Spleen (tissue), 11 donors: Measurements from ENCODE around the gene PHACTR1. TPM values are rescaled to one million over a fixed set of nuclear protein-coding genes. Genes with fewer than 3 reads are reported as not detected.

Experiments
- DNase-seq: peaks from one replicate; pipeline ENCODE4 v3.0.0-alpha.2; 2020
- H3K27ac ChIP-seq, 8 donors: fragments of 200-600 bp; sonication (generic) in 7 of 8; 1 replicate in 4 of 8; 2 replicates in 4 of 8; pipeline versions ENCODE4 v1.5.0 to v1.8.0; 2016 to 2021; ENCODE audit warnings: inconsistent platforms in 4 of 8, mild to moderate bottlenecking in 4 of 8, moderate library complexity in 1 of 8
- H3K27me3 ChIP-seq, 7 donors: fragments of 200-600 bp; sonication (generic) in 6 of 7; replicated peaks in 1 of 7; 1 replicate in 4 of 7; 2 replicates in 3 of 7; pipeline versions ENCODE4 v1.5.0 to v1.8.0; 2016 to 2021; ENCODE audit warnings: inconsistent platforms in 3 of 7, mild to moderate bottlenecking in 1 of 7
- H3K36me3 ChIP-seq, 6 donors: fragments of 200-600 bp; sonication (generic) in 5 of 6; 1 replicate in 4 of 6; 2 replicates in 2 of 6; pipeline versions ENCODE4 v1.5.0 to v1.8.0; 2016 to 2021; ENCODE audit warnings: inconsistent platforms in 2 of 6
- H3K4me1 ChIP-seq, 6 donors: fragments of 200-600 bp; sonication (generic) in 5 of 6; 1 replicate in 3 of 6; 2 replicates in 3 of 6; pipeline versions ENCODE4 v1.5.0 to v1.8.0; 2016 to 2021; ENCODE audit warnings: inconsistent platforms in 3 of 6
- H3K4me3 ChIP-seq, 8 donors: fragments of 200-600 bp; sonication (generic) in 7 of 8; 1 replicate in 4 of 8; 2 replicates in 4 of 8; pipeline versions ENCODE4 v1.5.0 to v1.8.0; 2016 to 2021; ENCODE audit warnings: inconsistent platforms in 4 of 8, mild to moderate bottlenecking in 4 of 8, moderate library complexity in 2 of 8
- H3K9me3 ChIP-seq, 8 donors: fragments of 200-600 bp; sonication (generic) in 7 of 8; 1 replicate in 4 of 8; 2 replicates in 4 of 8; pipeline versions ENCODE4 v1.5.0 to v1.8.0; 2016 to 2021; ENCODE audit warnings: inconsistent platforms in 4 of 8
- POLR2A ChIP-seq, 3 donors: fragments of 450-650 bp; IDR thresholded peaks; one replicate each; pipeline ENCODE4 v1.5.1; 2017; ENCODE audit warnings: antibody characterized with exemption in 3 of 3, mild to moderate bottlenecking in 1 of 3
- POLR2AphosphoS5 ChIP-seq, 3 donors: sonication (generic); formaldehyde crosslinking; IDR thresholded peaks; one replicate each; pipeline ENCODE4 v1.5.1; 2017; ENCODE audit warnings: antibody characterized with exemption in 3 of 3
- WGBS, 5 donors: extraction: QIAGEN DNeasy Blood & Tissue Kit in 3 of 5; methylation state at CpG; one replicate each; pipeline versions ENCODE4 v1.1.5 to v1.1.7; 2013 to 2018; 5-methylcytosine and 5-hydroxymethylcytosine counted together
- intact Hi-C: fragments of 100-400 bp; cut with DNase I; formaldehyde crosslinking; loops from one replicate; pipeline ENCODE4 v1.15.0; 2023; ENCODE audit warnings: low total_unique reads
- polyA plus RNA-seq, 3 donors: library from polyadenylated mRNA; stranded (reverse); fragments of 200-250 nt; gene quantifications; one replicate each; pipeline ENCODE4 v1.2.1, GENCODE V29; 2013
- total RNA-seq, 7 donors: library from RNA; depleted of rRNA in 3 of 7; stranded (reverse); fragments of >200 nt in 3 of 7; fragmentation: NEBNext Ultra II Directional in 4 of 7; extraction: Animal tissue kit (Norgen Biotek cat#: 25700) in 4 of 7; gene quantifications; one replicate each; pipeline versions ENCODE4 v1.1.0 to v1.2.1, GENCODE V29; 2016 to 2021
- TF ChIP-seq, protein P1 (sequence below), 11 experiments: fragments of 200-600 bp in 7 of 11; fragments of 450-650 bp in 4 of 11; sonication (generic) in 4 of 11; IDR thresholded peaks in 8 of 11; conservative IDR thresholded peaks in 3 of 11; 1 replicate in 7 of 11; 2 replicates in 4 of 11; pipeline versions ENCODE4 v1.4.0 to v1.8.0; 2016 to 2021; ENCODE audit warnings: antibody characterized with exemption in 11 of 11, inconsistent platforms in 4 of 11, mild to moderate bottlenecking in 1 of 11
- donor health status: healthy with polysubstance abuse.
- donor health status: DM: no; HTN: no; CAD: no; lungs with moderate emphysema.
- donor health status: DM: no; HTN: no; CAD: no.
- donor health status: Bipolar disorder and iron deficiency.
- donor health status: healthy.
- donor health status: DM: no; HTN: no; CAD: no.
- donor health status: DM: yes; HTN: yes; CAD: no.

The PHACTR1 gene
- total and polyA plus RNA-seq, 10 donors = 8.5 to 45.3 (median 30.8) TPM

DNA sequence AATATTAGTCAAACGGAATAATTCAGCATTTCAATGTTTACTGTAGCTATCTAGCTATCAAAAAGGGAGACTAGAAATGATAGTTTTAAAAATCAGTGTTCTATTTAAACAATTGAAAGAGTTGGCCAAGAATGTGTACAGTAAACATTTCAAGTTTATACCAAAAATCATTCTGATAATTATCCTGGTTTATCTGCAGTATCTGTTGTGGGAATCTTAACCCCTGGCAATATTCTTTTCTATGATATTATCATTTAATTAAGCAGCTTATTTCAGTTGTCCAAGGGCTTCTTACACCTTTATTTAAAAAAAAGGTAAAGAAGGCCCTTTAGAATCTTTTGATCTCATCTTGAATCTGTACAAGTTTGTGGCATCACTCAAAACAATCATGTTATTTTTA lies 125.1 kb downstream of the PHACTR1 start:
- H3K9me3 ChIP-seq = peaks cover 0 to 22% (median 16%) of the 10 kb centered on the region in 8 donors
- TF ChIP-seq POLR2AphosphoS5 (IDR thresholded peaks at IDR 0.05) (no peak), POLR2A (IDR thresholded peaks at IDR 0.05) (no peak)
- TF ChIP-seq, protein P1, sequence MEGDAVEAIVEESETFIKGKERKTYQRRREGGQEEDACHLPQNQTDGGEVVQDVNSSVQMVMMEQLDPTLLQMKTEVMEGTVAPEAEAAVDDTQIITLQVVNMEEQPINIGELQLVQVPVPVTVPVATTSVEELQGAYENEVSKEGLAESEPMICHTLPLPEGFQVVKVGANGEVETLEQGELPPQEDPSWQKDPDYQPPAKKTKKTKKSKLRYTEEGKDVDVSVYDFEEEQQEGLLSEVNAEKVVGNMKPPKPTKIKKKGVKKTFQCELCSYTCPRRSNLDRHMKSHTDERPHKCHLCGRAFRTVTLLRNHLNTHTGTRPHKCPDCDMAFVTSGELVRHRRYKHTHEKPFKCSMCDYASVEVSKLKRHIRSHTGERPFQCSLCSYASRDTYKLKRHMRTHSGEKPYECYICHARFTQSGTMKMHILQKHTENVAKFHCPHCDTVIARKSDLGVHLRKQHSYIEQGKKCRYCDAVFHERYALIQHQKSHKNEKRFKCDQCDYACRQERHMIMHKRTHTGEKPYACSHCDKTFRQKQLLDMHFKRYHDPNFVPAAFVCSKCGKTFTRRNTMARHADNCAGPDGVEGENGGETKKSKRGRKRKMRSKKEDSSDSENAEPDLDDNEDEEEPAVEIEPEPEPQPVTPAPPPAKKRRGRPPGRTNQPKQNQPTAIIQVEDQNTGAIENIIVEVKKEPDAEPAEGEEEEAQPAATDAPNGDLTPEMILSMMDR (IDR thresholded peaks at IDR 0.05 in 8 of 11, conservative IDR thresholded peaks at IDR 0.05 in 3 of 11) = no peak
- H3K4me3 ChIP-seq = no peak overlapping the region
- DNase-seq = no peak
- no peaks in the 10 kb centered on the region for H3K4me1 ChIP-seq
- no peak overlapping the region for H3K27ac ChIP-seq
- intact Hi-C loops = no loop called here
- 69 to 91% (median 88%) methylated on average over 1 of the region's 1 CpG for WGBS, 5 donors
- H3K27me3 ChIP-seq = peaks cover 0 to under 1% (median 0%) of the 10 kb centered on the region in 7 donors
- no peaks in the 10 kb centered on the region for H3K36me3 ChIP-seq

GRCh38 chr6:12842114-12842513 lies 125.5 kb downstream of the PHACTR1 start:
- DNase-seq = no peak
- intact Hi-C loops = no loop called here
- Histone ChIP-seq H3K4me3 (no peak overlapping the region), H3K27me3 (peaks cover 0 to 6% (median 0%) of the 10 kb centered on the region in 7 donors), H3K9me3 (peaks cover 0 to 17% (median 13%) of the 10 kb centered on the region in 8 donors), H3K36me3 (no peaks in the 10 kb centered on the region), H3K4me1 (no peaks in the 10 kb centered on the region), H3K27ac (no peak overlapping the region)
- TF ChIP-seq, protein P1 (IDR thresholded peaks at IDR 0.05 in 8 of 11, conservative IDR thresholded peaks at IDR 0.05 in 3 of 11) = no peak
- no peak for TF ChIP-seq POLR2AphosphoS5 (IDR thresholded peaks at IDR 0.05)
- no peak for TF ChIP-seq POLR2A (IDR thresholded peaks at IDR 0.05)

- Histone ChIP-seq H3K9me3 (peaks cover 0 to 11% (median 8%) of the 10 kb centered on the region in 8 donors), H3K4me3 (no peak overlapping the region), H3K36me3 (no peaks in the 10 kb centered on the region), H3K27ac (no peak overlapping the region), H3K4me1 (no peaks in the 10 kb centered on the region), H3K27me3 (peaks cover 0 to 6% (median 0%) of the 10 kb centered on the region in 7 donors)
- 79 to 92% (median 87%) methylated on average over 2 of the region's 2 CpGs for WGBS, 5 donors
- no peak for DNase-seq
- intact Hi-C loops = no loop called here
- TF ChIP-seq POLR2A (IDR thresholded peaks at IDR 0.05) = no peak
- TF ChIP-seq, protein P1 (IDR thresholded peaks at IDR 0.05 in 8 of 11, conservative IDR thresholded peaks at IDR 0.05 in 3 of 11) = no peak
- TF ChIP-seq POLR2AphosphoS5 (IDR thresholded peaks at IDR 0.05) = no peak
Observed at GRCh38 chr6:12842658-12843057, 126.1 kb downstream of the PHACTR1 start.

- WGBS, 5 donors = 82 to 87% (median 84%) methylated on average over 11 of the region's 11 CpGs
- no peak overlapping the region for H3K27ac ChIP-seq
- H3K4me1 ChIP-seq = no peaks in the 10 kb centered on the region
- intact Hi-C loops = no loop called here
- H3K9me3 ChIP-seq = no peaks in the 10 kb centered on the region
- no peaks in the 10 kb centered on the region for H3K36me3 ChIP-seq
- H3K27me3 ChIP-seq = peaks cover 0 to 6% (median 0%) of the 10 kb centered on the region in 7 donors
- TF ChIP-seq, protein P1 (IDR thresholded peaks at IDR 0.05 in 8 of 11, conservative IDR thresholded peaks at IDR 0.05 in 3 of 11) = peak in 8 of 11 experiments; percentile 17 to 54 (median 38)
- TF ChIP-seq POLR2AphosphoS5 (IDR thresholded peaks at IDR 0.05) = no peak
- DNase-seq = no peak
- H3K4me3 ChIP-seq = no peak overlapping the region
Observed at GRCh38 chr6:12844284-12845223, 128.0 kb downstream of the PHACTR1 start.
